OCI-LY3 (cell line): ENCODE data around the gene TUBGCP3.

ENCODE experiments used
- H2AFZ ChIP-seq: fragments of 200-600, 300-600 bp; shearing (Covaris generic); 2 replicates; pipeline ENCODE4 v1.6.0; 2014; ENCODE audit warnings: antibody characterized with exemption, low read depth, low read length
- H3K27ac ChIP-seq: fragments of 200-600, 300-600 bp; sonication (generic); 2 replicates; pipeline ENCODE4 v1.5.1; 2014; ENCODE audit warnings: mild to moderate bottlenecking, low read length, moderate library complexity, mixed read lengths
- H3K27me3 ChIP-seq: fragments of 200-600, 300-600 bp; sonication (generic); 2 replicates; pipeline ENCODE4 v1.6.1; 2014; ENCODE audit warnings: low read depth, low read length, mixed read lengths
- H3K36me3 ChIP-seq: fragments of 200-600, 300-600 bp; sonication (generic); replicated peaks from 2 replicates; pipeline ENCODE3; 2014; ENCODE audit warnings: low read depth, low read length, mixed read lengths
- H3K4me1 ChIP-seq: fragments of 300-600, 200-600 bp; sonication (generic); 2 replicates; pipeline ENCODE4 v1.6.1; 2014; ENCODE audit warnings: low read length, mixed read lengths
- H3K4me2 ChIP-seq: fragments of 200-600, 300-600 bp; sonication (generic); 2 replicates; pipeline ENCODE4 v1.6.1; 2014; ENCODE audit warnings: low read length, mixed read lengths
- H3K4me3 ChIP-seq: fragments of 300-600, 200-600 bp; sonication (generic); 2 replicates; pipeline ENCODE4 v1.5.1; 2014; ENCODE audit warnings: antibody characterized with exemption, mild to moderate bottlenecking, low read length, moderate library complexity
- H3K79me2 ChIP-seq: fragments of 300-600, 200-600 bp; shearing (Covaris generic); 2 replicates; pipeline ENCODE4 v1.6.1; 2014; ENCODE audit warnings: mild to moderate bottlenecking, low read length, mixed read lengths
- H3K9ac ChIP-seq: fragments of 300-600, 200-600 bp; shearing (Covaris generic); 2 replicates; pipeline ENCODE4 v1.6.0; 2014; ENCODE audit warnings: mild to moderate bottlenecking, low read length, moderate library complexity
- H3K9me3 ChIP-seq: fragments of 200-600, 300-600 bp; shearing (Covaris generic); 2 replicates; pipeline ENCODE4 v1.6.1; 2014; ENCODE audit warnings: low read length, mixed read lengths; ENCODE audit not compliant: insufficient read depth
- H4K20me1 ChIP-seq: fragments of 200-600, 300-600 bp; sonication (generic); 2 replicates; pipeline ENCODE4 v1.6.1; 2016; ENCODE audit warnings: low read length, mixed read lengths; ENCODE audit not compliant: insufficient read depth
- EZH2phosphoT487 ChIP-seq: fragments of 200-600 bp; shearing (Covaris generic); IDR thresholded peaks from 2 replicates; pipeline ENCODE4 v1.6.1; 2018; ENCODE audit warnings: antibody characterized with exemption, mixed run types, low read depth
- TF ChIP-seq, protein P1 (sequence below): fragments of 200-600, 300-600 bp; sonication (generic); IDR thresholded peaks from 2 replicates; pipeline ENCODE4 v1.5.1; 2014; ENCODE audit warnings: antibody characterized with exemption, low read length, low read depth

Gene TUBGCP3

DNA sequence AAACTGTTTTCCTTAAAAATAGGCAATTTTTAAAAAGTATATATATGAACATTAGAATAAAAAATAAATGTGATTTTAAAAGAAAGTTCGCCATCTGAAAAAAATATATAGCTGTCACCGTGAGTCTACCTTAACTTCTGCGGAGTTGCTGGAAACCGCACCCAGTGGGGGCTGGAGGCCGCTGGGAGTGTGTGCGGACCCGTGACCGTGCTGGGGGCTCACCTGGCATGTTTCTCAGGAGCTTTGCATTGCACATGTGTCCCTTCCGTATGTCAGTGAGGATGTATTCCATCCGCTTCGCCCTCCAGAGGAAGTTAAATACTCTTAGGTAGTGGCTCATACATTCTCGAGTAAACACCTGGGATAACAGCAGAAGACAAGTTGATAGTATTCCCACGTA is 71.7 kb downstream of the TUBGCP3 start:
- Histone ChIP-seq H3K4me2 (no peak overlapping the region), H3K27me3 (no peaks in the 10 kb centered on the region), H2AFZ (no peak overlapping the region), H3K27ac (no peak overlapping the region), H3K79me2 (no peaks in the 10 kb centered on the region), H3K36me3 (peaks cover 45% of the 10 kb centered on the region), H3K9me3 (no peaks in the 10 kb centered on the region), H3K9ac (no peak overlapping the region), H3K4me3 (no peak overlapping the region), H4K20me1 (no peaks in the 10 kb centered on the region), H3K4me1 (no peaks in the 10 kb centered on the region)
- no peak for TF ChIP-seq EZH2phosphoT487
- TF ChIP-seq, protein P1, sequence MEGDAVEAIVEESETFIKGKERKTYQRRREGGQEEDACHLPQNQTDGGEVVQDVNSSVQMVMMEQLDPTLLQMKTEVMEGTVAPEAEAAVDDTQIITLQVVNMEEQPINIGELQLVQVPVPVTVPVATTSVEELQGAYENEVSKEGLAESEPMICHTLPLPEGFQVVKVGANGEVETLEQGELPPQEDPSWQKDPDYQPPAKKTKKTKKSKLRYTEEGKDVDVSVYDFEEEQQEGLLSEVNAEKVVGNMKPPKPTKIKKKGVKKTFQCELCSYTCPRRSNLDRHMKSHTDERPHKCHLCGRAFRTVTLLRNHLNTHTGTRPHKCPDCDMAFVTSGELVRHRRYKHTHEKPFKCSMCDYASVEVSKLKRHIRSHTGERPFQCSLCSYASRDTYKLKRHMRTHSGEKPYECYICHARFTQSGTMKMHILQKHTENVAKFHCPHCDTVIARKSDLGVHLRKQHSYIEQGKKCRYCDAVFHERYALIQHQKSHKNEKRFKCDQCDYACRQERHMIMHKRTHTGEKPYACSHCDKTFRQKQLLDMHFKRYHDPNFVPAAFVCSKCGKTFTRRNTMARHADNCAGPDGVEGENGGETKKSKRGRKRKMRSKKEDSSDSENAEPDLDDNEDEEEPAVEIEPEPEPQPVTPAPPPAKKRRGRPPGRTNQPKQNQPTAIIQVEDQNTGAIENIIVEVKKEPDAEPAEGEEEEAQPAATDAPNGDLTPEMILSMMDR: no peak

GRCh38 chr13:112513761-112514160 is 74.2 kb downstream of the TUBGCP3 start:
- no peaks in the 10 kb centered on the region for H3K4me1 ChIP-seq
- no peak overlapping the region for H3K4me3 ChIP-seq
- H3K9ac ChIP-seq: no peak overlapping the region
- H3K36me3 ChIP-seq: peaks cover 50% of the 10 kb centered on the region
- no peak overlapping the region for H2AFZ ChIP-seq
- H3K4me2 ChIP-seq: no peak overlapping the region
- H3K9me3 ChIP-seq: no peaks in the 10 kb centered on the region
- H3K79me2 ChIP-seq: no peaks in the 10 kb centered on the region
- no peaks in the 10 kb centered on the region for H3K27me3 ChIP-seq
- no peak overlapping the region for H3K27ac ChIP-seq
- no peak for TF ChIP-seq EZH2phosphoT487
- TF ChIP-seq, protein P1: no peak
- H4K20me1 ChIP-seq: peaks cover 5% of the 10 kb centered on the region; the same call in 1 of the 2 replicates

DNA sequence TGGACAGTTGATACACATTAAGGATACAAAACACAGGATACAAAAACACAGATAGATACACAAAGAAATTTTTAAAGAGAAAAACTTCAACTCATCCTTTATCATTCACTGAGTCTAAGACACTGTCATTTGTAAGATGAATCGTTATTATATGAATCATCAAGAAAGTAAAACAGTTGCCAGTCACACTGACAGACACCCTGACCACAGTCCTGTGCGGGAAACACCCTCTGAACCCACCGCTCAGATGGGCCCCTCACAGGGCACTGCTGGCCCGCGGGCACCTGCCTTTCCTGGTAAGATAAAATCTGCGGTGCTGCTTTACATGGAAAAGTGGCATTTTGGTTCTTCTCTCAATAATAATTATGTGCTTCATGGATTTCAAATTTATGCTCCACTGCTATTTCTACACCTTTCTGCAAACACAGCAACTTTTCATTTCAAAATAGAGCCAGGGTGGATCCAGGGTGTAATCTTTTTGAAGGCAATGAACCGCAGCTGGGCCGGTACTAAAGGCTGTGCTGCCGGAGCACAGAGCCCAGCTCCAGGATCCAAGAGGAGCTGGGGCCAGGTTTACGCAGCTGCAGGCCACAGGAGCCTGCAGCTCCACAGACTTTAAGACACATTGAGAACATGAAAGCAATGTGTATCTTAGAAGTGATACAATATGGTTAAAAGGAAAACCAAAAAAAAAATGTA is 76.8 kb downstream of the TUBGCP3 start:
- no peak overlapping the region for H3K27ac ChIP-seq
- no peak overlapping the region for H3K4me3 ChIP-seq
- no peak overlapping the region for H3K9ac ChIP-seq
- H3K4me1 ChIP-seq: peaks cover 5% of the 10 kb centered on the region; the same call in 1 of the 2 replicates
- no peak for TF ChIP-seq EZH2phosphoT487
- TF ChIP-seq, protein P1: no peak
- H3K4me2 ChIP-seq: no peak overlapping the region
- no peak overlapping the region for H2AFZ ChIP-seq
- H4K20me1 ChIP-seq: peaks cover 13% of the 10 kb centered on the region
- H3K27me3 ChIP-seq: no peaks in the 10 kb centered on the region
- H3K9me3 ChIP-seq: no peaks in the 10 kb centered on the region
- H3K79me2 ChIP-seq: no peaks in the 10 kb centered on the region
- peaks cover 60% of the 10 kb centered on the region for H3K36me3 ChIP-seq

- no peak overlapping the region for H3K9ac ChIP-seq
- H3K4me1 ChIP-seq: peaks cover 5% of the 10 kb centered on the region; the same call in 1 of the 2 replicates
- H3K9me3 ChIP-seq: no peaks in the 10 kb centered on the region
- no peak overlapping the region for H3K4me2 ChIP-seq
- no peak overlapping the region for H3K4me3 ChIP-seq
- peaks cover 61% of the 10 kb centered on the region for H3K36me3 ChIP-seq
- no peak overlapping the region for H3K27ac ChIP-seq
- no peaks in the 10 kb centered on the region for H3K79me2 ChIP-seq
- TF ChIP-seq, protein P1: peak; percentile 56
- TF ChIP-seq EZH2phosphoT487: no peak
- no peaks in the 10 kb centered on the region for H3K27me3 ChIP-seq
- peaks cover 13% of the 10 kb centered on the region for H4K20me1 ChIP-seq
- no peak overlapping the region for H2AFZ ChIP-seq
These were observed 77.8 kb downstream of the TUBGCP3 start for GRCh38 chr13:112510002-112510780.
